B cell (primary cell): Measurements from ENCODE around the gene EML2. TPM values are rescaled to one million over a fixed set of nuclear protein-coding genes. Genes with fewer than 3 reads are reported as not detected.

ENCODE experiments used
- ATAC-seq: fragments of 200-7000 bp; cut with Tn5 transposase; one replicate; pipeline ENCODE4 v1.10.0; 2021; ENCODE audit warnings: low read depth, mild to moderate bottlenecking, moderate number of reproducible peaks, moderate library complexity
- CTCF ChIA-PET: fragments of 350-600 bp; sonication (Branson Sonifier 250); formaldehyde crosslinking; loops from one replicate; lab custom pipeline; 2021; ENCODE audit warnings: antibody characterized with exemption, inconsistent platforms; lab: Charles Lee
- POLR2A ChIA-PET: fragments of 350-600 bp; sonication (Branson Sonifier 250); formaldehyde crosslinking; loops from one replicate; lab custom pipeline; 2021; ENCODE audit warnings: antibody characterized with exemption; lab: Charles Lee
- DNase-seq: peaks from one replicate; pipeline ENCODE4 v3.0.0; 2013
- H2AFZ ChIP-seq: 2 replicates; pipeline ENCODE4 v1.6.1; 2012; ENCODE audit warnings: mild to moderate bottlenecking, low read depth, low read length; ENCODE audit not compliant: insufficient read depth, poor library complexity, severe bottlenecking
- H3K27ac ChIP-seq, 2 donors: 1 replicate in 1 of 2; 2 replicates in 1 of 2; pipeline ENCODE4 v1.5.1; 2012 to 2013; ENCODE audit warnings: low read length in 2 of 2, mild to moderate bottlenecking in 2 of 2, moderate library complexity in 1 of 2
- H3K27me3 ChIP-seq, 4 experiments: fragments of 200-600 bp in 1 of 4; sonication (generic) in 1 of 4; replicated peaks in 1 of 4; 1 replicate in 2 of 4; 2 replicates in 2 of 4; pipeline versions ENCODE4 v1.6.1 to v1.7.0; 2013 to 2016; ENCODE audit warnings: low read length in 3 of 4, mild to moderate bottlenecking in 2 of 4, mixed read lengths in 1 of 4, moderate library complexity in 1 of 4; ENCODE audit not compliant: insufficient read depth in 4 of 4, control insufficient read depth in 3 of 4; ENCODE audit errors: control extremely low read depth in 1 of 4
- H3K36me3 ChIP-seq, 2 experiments: replicated peaks in 1 of 2; 1 replicate in 1 of 2; 2 replicates in 1 of 2; pipeline versions ENCODE4 v1.6.1 to v1.7.1; 2013; ENCODE audit warnings: low read length in 1 of 2; ENCODE audit not compliant: insufficient read depth in 2 of 2, control insufficient read depth in 1 of 2; ENCODE audit errors: control extremely low read depth in 1 of 2, extremely low read depth in 1 of 2
- H3K4me1 ChIP-seq, 2 donors: fragments of 200-600 bp in 1 of 2; sonication (generic) in 1 of 2; 1 replicate in 1 of 2; 2 replicates in 1 of 2; pipeline versions ENCODE4 v1.5.1 to v1.6.1; 2013 to 2017; ENCODE audit warnings: low read length in 2 of 2; ENCODE audit not compliant: control insufficient read depth in 2 of 2, insufficient read depth in 2 of 2
- H3K4me2 ChIP-seq: replicated peaks from 2 replicates; pipeline ENCODE3; 2012; ENCODE audit warnings: mild to moderate bottlenecking, low read depth, low read length; ENCODE audit not compliant: poor library complexity, severe bottlenecking
- H3K4me3 ChIP-seq, 5 experiments: fragments of 200-600 bp in 1 of 5; sonication (generic) in 1 of 5; 1 replicate in 3 of 5; 2 replicates in 2 of 5; pipeline versions ENCODE4 v1.5.1 to v1.7.0; 2011 to 2016; ENCODE audit warnings: low read length in 4 of 5, mild to moderate bottlenecking in 4 of 5, low read depth in 2 of 5, control low read depth in 1 of 5, moderate library complexity in 1 of 5; ENCODE audit not compliant: insufficient read depth in 1 of 5; ENCODE audit errors: control extremely low read depth in 1 of 5, extremely low read depth in 1 of 5
- H3K79me2 ChIP-seq: fragments of 200-600 bp; sonication (generic); one replicate; pipeline ENCODE4 v1.6.0; 2016; ENCODE audit warnings: low read length; ENCODE audit not compliant: control insufficient read depth, insufficient read depth
- H3K9ac ChIP-seq: fragments of 200-600 bp; sonication (generic); 2 replicates; pipeline ENCODE4 v1.6.1; 2017; ENCODE audit warnings: mild to moderate bottlenecking, low read length, moderate library complexity
- H3K9me3 ChIP-seq, 3 donors: one replicate each; pipeline versions ENCODE4 v1.6.1 to v1.7.1; 2013; ENCODE audit warnings: low read length in 2 of 3; ENCODE audit not compliant: control insufficient read depth in 2 of 3, insufficient read depth in 1 of 3; ENCODE audit errors: control extremely low read depth in 1 of 3
- H4K20me1 ChIP-seq: 2 replicates; pipeline ENCODE4 v1.6.0; 2012; ENCODE audit warnings: mild to moderate bottlenecking, low read length; ENCODE audit not compliant: insufficient read depth, control insufficient read depth, poor library complexity, severe bottlenecking
- H3K27ac Mint-ChIP-seq: one replicate; pipeline ENCODE4 v1.8.0; 2021; ENCODE audit warnings: mixed read lengths
- H3K27me3 Mint-ChIP-seq: one replicate; pipeline ENCODE4 v1.8.0; 2021; ENCODE audit warnings: mixed read lengths
- H3K4me1 Mint-ChIP-seq: one replicate; pipeline ENCODE4 v1.8.0; 2021; ENCODE audit warnings: mixed read lengths
- H3K4me3 Mint-ChIP-seq: one replicate; pipeline ENCODE4 v1.8.0; 2021; ENCODE audit warnings: mixed read lengths
- H3K9me3 Mint-ChIP-seq: one replicate; pipeline ENCODE4 v1.8.0; 2022; ENCODE audit warnings: mixed read lengths; ENCODE audit not compliant: insufficient read depth
- EZH2 ChIP-seq: IDR thresholded peaks from 2 replicates; pipeline ENCODE4 v1.6.1; 2012; ENCODE audit warnings: borderline replicate concordance, low read depth, mild to moderate bottlenecking, moderate library complexity, low read length; ENCODE audit not compliant: insufficient read depth, poor library complexity, severe bottlenecking
- WGBS: methylation state at CpG from one replicate; pipeline ENCODE4 v1.1.5; 2013; ENCODE audit warnings: missing lambda C conversion rate; ENCODE audit not compliant: insufficient coverage; 5-methylcytosine and 5-hydroxymethylcytosine counted together
- intact Hi-C: fragments of 100-400 bp; cut with micrococcal nuclease; formaldehyde crosslinking; loops from one replicate; pipeline ENCODE4 v1.10.0; 2022
- polyA plus RNA-seq: library from polyadenylated mRNA; depleted of rRNA; stranded (reverse); fragments of >200 nt; gene quantifications from 2 replicates; pipeline ENCODE4 v1.2.3, GENCODE V29; 2012
- total RNA-seq, 2 donors: library from RNA; stranded (reverse); fragments of 120-200 nt in 1 of 2; gene quantifications; 1 replicate in 1 of 2; 2 replicates in 1 of 2; pipeline versions ENCODE4 v1.2.3 to v1.2.4, GENCODE V29; 2013 to 2022
- TF ChIP-seq, protein P1 (sequence below): fragments of 200-600 bp; IDR thresholded peaks from one replicate; pipeline ENCODE4 v1.8.0; 2022; ENCODE audit warnings: antibody characterized with exemption, mild to moderate bottlenecking

The EML2 gene
- total and polyA plus RNA-seq, 2 donors (not counting 1 experiment from before 2014, with no cell fraction given), result 75.0 to 88.5 TPM

DNA sequence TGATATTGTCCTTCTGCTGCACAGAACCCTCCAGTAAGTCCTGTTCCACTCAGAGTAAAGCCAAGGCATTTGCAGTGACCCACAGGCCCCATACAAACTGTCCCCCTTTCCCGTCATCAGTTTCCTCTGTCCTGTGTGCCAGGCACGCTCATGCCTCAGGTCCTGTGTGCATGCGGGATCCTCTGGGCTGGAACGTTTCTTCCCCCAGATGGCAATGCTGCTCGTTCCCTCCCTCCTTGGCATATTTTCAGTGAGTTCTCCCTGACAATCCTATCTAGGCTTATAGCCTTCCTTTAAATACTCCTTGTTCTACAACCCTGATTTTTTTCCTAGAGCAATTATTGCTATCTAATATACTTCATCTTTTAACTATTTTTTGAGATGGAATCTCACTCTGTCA lies 60.3 kb downstream of the EML2 start:
- no peak for DNase-seq
- H3K4me1 Mint-ChIP-seq, result peaks cover 10% of the 10 kb centered on the region
- ATAC-seq, result no peak
- Histone ChIP-seq H3K4me3 (no peak overlapping the region), H3K36me3 (no peaks in the 10 kb centered on the region), H3K9me3 (no peaks in the 10 kb centered on the region), H2AFZ (no peak overlapping the region), H3K27ac (no peak overlapping the region), H3K9ac (no peak overlapping the region), H3K79me2 (peaks cover 53% of the 10 kb centered on the region), H3K4me2 (no peak overlapping the region), H4K20me1 (no peaks in the 10 kb centered on the region), H3K27me3 (no peaks in the 10 kb centered on the region), H3K4me1 (peaks cover 3 to 6% of the 10 kb centered on the region in 2 donors)
- H3K4me3 Mint-ChIP-seq, result no peak overlapping the region
- no peaks in the 10 kb centered on the region for H3K27me3 Mint-ChIP-seq
- ChIA-PET CTCF (no interaction called here), POLR2A (no interaction called here)
- intact Hi-C loops, result no loop called here
- H3K9me3 Mint-ChIP-seq, result no peaks in the 10 kb centered on the region
- TF ChIP-seq, protein P1, sequence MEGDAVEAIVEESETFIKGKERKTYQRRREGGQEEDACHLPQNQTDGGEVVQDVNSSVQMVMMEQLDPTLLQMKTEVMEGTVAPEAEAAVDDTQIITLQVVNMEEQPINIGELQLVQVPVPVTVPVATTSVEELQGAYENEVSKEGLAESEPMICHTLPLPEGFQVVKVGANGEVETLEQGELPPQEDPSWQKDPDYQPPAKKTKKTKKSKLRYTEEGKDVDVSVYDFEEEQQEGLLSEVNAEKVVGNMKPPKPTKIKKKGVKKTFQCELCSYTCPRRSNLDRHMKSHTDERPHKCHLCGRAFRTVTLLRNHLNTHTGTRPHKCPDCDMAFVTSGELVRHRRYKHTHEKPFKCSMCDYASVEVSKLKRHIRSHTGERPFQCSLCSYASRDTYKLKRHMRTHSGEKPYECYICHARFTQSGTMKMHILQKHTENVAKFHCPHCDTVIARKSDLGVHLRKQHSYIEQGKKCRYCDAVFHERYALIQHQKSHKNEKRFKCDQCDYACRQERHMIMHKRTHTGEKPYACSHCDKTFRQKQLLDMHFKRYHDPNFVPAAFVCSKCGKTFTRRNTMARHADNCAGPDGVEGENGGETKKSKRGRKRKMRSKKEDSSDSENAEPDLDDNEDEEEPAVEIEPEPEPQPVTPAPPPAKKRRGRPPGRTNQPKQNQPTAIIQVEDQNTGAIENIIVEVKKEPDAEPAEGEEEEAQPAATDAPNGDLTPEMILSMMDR, result no peak
- TF ChIP-seq EZH2, result no peak
- WGBS, result 97% methylated on average over 5 of the region's 5 CpGs
- H3K27ac Mint-ChIP-seq, result no peak overlapping the region

DNA sequence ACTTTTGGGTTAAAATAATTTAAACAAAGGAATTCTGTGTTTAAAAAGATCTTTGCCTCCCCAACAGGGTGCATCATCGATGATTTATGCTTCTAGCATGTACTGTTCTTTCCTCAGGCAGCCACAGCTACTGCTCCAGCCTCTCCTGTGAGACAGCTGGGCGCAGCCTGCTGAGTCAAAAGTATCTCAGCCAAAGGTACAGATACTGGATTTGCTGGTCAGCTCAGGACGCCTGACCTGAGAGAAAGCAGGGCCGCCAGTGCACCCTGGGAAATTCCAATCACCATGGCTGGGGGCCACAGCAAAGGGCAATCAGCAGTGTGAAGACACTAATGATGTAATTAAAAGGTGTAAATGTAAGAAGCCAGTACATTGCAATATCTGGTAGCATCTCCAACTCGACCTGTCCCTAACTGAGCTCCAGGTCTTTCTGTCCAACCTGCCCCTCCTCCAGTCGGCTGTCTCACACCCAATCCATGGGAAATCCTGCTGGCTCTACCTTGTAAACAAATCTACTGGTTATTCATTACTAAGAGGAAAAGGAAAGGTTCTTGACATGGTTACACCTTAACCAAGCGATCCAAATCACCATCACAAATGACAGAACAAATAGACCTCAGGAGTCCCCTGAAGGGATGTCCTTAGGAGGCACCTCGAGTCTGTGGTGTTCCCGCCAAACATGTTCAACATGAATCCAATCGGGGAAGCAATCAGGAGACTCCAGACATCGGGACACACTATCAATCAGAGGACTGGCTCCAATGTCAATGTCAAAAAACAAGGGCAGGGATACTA lies 61.9 kb downstream of the EML2 start:
- Histone ChIP-seq H3K36me3 (no peaks in the 10 kb centered on the region), H3K79me2 (peaks cover 51% of the 10 kb centered on the region), H3K4me1 (no peaks in the 10 kb centered on the region), H3K4me3 (no peak overlapping the region), H3K27me3 (no peaks in the 10 kb centered on the region), H3K9me3 (no peaks in the 10 kb centered on the region), H3K9ac (no peak overlapping the region), H3K4me2 (no peak overlapping the region), H3K27ac (no peak overlapping the region), H2AFZ (no peak overlapping the region), H4K20me1 (no peaks in the 10 kb centered on the region)
- DNase-seq, result no peak
- H3K27ac Mint-ChIP-seq, result no peak overlapping the region
- ChIA-PET CTCF (interaction anchor here (0.5 to 1.3 kb wide), 3 partner anchors 88 to 232 kb away, joined by 3 to 4 read pairs (median 4); no protein-coding TSS in a partner anchor), POLR2A (interaction anchor here (0.5 kb wide), 1 partner anchor 19 kb away, joined by 3 read pairs; no protein-coding TSS in a partner anchor)
- intact Hi-C loops, result no loop called here
- 78% methylated on average over 8 of the region's 11 CpGs for WGBS
- TF ChIP-seq, protein P1, result no peak
- TF ChIP-seq EZH2, result no peak
- H3K4me1 Mint-ChIP-seq, result peaks cover 3% of the 10 kb centered on the region
- H3K4me3 Mint-ChIP-seq, result no peak overlapping the region
- H3K27me3 Mint-ChIP-seq, result no peaks in the 10 kb centered on the region
- no peak for ATAC-seq
- H3K9me3 Mint-ChIP-seq, result no peaks in the 10 kb centered on the region
